ENCODE measurements around the gene CMSS1.

CMSS1 gene

DNA sequence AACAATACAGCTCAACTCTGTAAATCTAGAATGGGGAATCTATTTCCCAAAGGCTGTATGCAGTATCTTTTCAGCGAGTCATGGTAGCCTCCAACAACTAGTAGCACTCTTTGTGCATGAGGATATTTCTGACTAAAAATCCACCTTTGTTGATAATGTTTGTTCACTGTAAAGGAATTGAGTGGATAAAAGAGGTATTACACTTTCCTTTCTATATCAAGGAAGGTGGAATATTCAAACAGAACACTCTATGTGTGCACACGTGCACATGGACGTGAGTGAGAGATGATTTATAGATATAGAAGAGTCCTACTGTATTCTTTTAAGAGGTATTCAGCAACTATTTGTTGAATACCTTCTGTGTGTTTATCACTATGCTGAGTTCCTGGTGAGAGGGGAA lies 68.2 kb downstream of the CMSS1 start:
- no peak for DNase-seq (ENCODE audit: low read depth, low spot score)
- H3K27me3 ChIP-seq (ENCODE audit: insufficient read depth, insufficient read length) = no peaks in the 10 kb centered on the region
- H3K36me3 ChIP-seq (ENCODE audit: insufficient read depth, insufficient read length, low read length) = no peaks in the 10 kb centered on the region
- H3K9me3 ChIP-seq (ENCODE audit: insufficient read depth, low read length) = no peaks in the 10 kb centered on the region
- no peak overlapping the region for H3K4me3 ChIP-seq (ENCODE audit: insufficient read length, low read depth)
- no peak for TF ChIP-seq SUZ12 (IDR thresholded peaks at IDR 0.05; ENCODE audit: extremely low read depth, insufficient read depth, insufficient read length)
- TF ChIP-seq ZNF274 (IDR thresholded peaks at IDR 0.05; ENCODE audit: low read depth, low read length) = no peak
- TF ChIP-seq YY1 (IDR thresholded peaks at IDR 0.05; ENCODE audit: insufficient read depth, insufficient read length) = no peak
- no peaks in the 10 kb centered on the region for H3K4me1 ChIP-seq (ENCODE audit: insufficient read depth, insufficient read length)
- H3K9ac ChIP-seq (ENCODE audit: insufficient read length, low read depth) = no peak overlapping the region

DNA sequence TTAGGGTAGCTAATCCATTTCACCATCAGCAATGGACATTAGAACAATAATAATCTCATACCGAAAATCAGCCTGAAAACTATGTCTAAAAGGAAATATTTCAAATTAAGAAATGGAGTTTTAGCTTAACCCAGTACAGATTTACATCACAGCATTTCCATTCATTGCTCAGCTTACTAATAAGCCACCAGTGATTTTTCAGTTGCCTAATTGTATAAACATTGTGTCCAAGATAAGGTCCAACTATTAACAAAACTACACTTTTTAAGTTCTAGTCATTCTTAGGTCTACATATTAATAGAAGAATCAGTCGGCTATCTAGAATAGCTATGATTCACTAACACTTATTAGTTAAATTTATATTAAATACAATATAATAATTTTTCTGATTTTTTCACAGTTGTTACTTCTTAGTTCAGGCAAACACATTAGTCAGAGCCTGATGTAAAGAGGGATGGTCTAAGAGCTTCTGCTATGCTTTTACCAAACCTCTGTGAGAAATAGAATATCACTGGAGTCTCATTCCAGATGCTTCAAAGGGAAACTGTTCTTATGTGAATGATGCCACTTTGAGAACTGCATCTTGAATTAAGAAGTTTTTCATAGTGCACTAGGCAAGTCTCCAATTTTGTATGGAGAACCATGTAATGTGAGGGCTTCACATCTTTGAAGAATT lies 74.1 kb downstream of the CMSS1 start:
- DNase-seq (ENCODE audit: low read depth, low spot score) = no peak
- no peaks in the 10 kb centered on the region for H3K4me1 ChIP-seq (ENCODE audit: insufficient read depth, insufficient read length)
- no peaks in the 10 kb centered on the region for H3K27me3 ChIP-seq (ENCODE audit: insufficient read depth, insufficient read length)
- TF ChIP-seq SUZ12 (IDR thresholded peaks at IDR 0.05; ENCODE audit: extremely low read depth, insufficient read depth, insufficient read length) (no peak), ZNF274 (IDR thresholded peaks at IDR 0.05; ENCODE audit: low read depth, low read length) (no peak)
- no peaks in the 10 kb centered on the region for H3K36me3 ChIP-seq (ENCODE audit: insufficient read depth, insufficient read length, low read length)
- no peak overlapping the region for H3K4me3 ChIP-seq (ENCODE audit: insufficient read length, low read depth)
- no peak overlapping the region for H3K9ac ChIP-seq (ENCODE audit: insufficient read length, low read depth)
- no peaks in the 10 kb centered on the region for H3K9me3 ChIP-seq (ENCODE audit: insufficient read depth, low read length)

DNA sequence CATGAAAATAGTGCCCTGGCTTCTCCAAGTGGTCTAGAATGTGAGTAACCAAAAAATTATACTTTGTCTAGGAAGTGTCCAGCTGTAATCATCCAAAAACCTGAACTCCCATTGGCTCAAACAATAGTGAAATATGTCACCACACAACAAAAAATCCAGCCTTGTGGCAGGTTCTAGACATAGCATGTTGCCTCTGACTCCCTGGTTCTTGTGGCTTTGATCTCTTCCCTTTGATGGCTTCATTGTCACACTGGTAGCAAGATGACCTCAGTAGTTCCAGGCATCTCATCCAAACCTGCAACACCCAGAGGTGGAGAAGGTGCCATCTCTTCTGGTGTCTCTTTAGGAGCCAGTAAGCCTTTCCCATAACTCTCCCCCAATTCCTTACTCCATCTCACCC lies 74.7 kb downstream of the CMSS1 start:
- Histone ChIP-seq H3K4me3 (ENCODE audit: insufficient read length, low read depth) (no peak overlapping the region), H3K4me1 (ENCODE audit: insufficient read depth, insufficient read length) (no peaks in the 10 kb centered on the region), H3K9ac (ENCODE audit: insufficient read length, low read depth) (no peak overlapping the region), H3K27me3 (ENCODE audit: insufficient read depth, insufficient read length) (no peaks in the 10 kb centered on the region), H3K9me3 (ENCODE audit: insufficient read depth, low read length) (no peaks in the 10 kb centered on the region), H3K36me3 (ENCODE audit: insufficient read depth, insufficient read length, low read length) (no peaks in the 10 kb centered on the region)
- no peak for DNase-seq (ENCODE audit: low read depth, low spot score)
- TF ChIP-seq SUZ12 (IDR thresholded peaks at IDR 0.05; ENCODE audit: extremely low read depth, insufficient read depth, insufficient read length) (no peak), ZNF274 (IDR thresholded peaks at IDR 0.05; ENCODE audit: low read depth, low read length) (no peak), YY1 (IDR thresholded peaks at IDR 0.05; ENCODE audit: insufficient read depth, insufficient read length) (no peak)

DNA sequence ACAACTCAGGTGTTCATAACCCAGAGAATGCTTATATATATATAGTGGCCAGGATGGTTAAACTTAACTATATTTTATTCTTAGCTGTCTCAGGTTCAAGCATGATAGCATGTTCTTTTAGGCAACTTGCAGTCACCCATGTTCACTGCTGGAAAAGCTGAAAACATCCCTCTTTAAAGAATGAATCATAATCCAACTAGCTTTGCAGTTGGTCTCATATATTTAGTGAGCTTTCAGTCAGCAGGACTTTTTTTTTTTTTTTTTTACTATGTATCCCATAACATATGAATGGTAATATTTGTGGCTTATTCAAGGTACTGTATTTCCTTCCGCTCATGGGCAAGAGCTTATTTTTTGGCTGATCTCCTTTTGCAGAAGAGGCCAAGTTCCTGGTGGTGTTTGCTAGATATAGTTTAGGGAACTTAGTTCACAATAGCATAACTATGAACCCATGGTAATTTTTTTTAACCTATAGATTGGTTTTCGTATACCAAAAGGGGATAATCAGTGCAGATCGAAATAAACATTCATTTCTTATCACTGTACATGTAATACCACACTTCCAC lies 77.6 kb downstream of the CMSS1 start:
- no peak for TF ChIP-seq ZNF274 (IDR thresholded peaks at IDR 0.05; ENCODE audit: low read depth, low read length)
- TF ChIP-seq SUZ12 (IDR thresholded peaks at IDR 0.05; ENCODE audit: extremely low read depth, insufficient read depth, insufficient read length) = no peak
- no peak for TF ChIP-seq YY1 (IDR thresholded peaks at IDR 0.05; ENCODE audit: insufficient read depth, insufficient read length)
- H3K4me3 ChIP-seq (ENCODE audit: insufficient read length, low read depth) = no peak overlapping the region
- H3K4me1 ChIP-seq (ENCODE audit: insufficient read depth, insufficient read length) = no peaks in the 10 kb centered on the region
- H3K27me3 ChIP-seq (ENCODE audit: insufficient read depth, insufficient read length) = no peaks in the 10 kb centered on the region
- no peak for DNase-seq (ENCODE audit: low read depth, low spot score)
- no peaks in the 10 kb centered on the region for H3K36me3 ChIP-seq (ENCODE audit: insufficient read depth, insufficient read length, low read length)
- H3K9ac ChIP-seq (ENCODE audit: insufficient read length, low read depth) = no peak overlapping the region
- H3K9me3 ChIP-seq (ENCODE audit: insufficient read depth, low read length) = no peaks in the 10 kb centered on the region

DNA sequence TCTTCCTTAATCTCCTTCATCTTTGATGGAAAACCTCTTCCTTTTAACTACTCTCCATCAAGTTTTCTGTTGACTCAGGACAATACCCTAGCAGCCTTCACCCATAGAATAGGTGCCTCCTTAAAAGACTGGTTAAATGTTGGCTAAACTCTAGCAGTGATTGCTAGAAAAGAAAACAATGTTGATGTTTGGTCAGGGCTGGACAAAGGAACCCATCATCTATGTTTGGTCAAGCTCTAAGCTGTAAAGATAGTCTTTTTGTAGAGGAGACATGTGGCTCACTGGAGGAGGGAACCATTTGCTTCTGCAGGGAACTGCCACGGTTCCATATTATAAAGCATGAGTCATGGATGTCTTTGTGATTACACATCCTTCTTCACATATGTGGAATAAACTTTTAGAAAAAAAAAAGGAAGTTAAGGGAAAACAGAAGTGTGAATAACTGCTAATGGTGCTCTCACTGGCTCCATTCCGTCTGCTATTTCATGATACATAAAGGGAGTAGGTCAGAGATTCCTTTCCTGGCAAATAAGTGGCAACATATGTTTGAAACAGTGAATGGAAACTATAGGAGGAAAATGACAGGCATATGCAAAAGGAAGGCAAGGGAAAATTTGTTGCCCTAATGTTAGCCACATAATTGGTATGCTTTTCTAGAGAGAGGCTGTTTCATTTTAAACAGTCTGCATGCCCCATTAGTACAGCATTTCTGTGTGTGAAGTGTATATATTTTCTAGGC lies 78.2 kb downstream of the CMSS1 start:
- Histone ChIP-seq H3K4me1 (ENCODE audit: insufficient read depth, insufficient read length) (no peaks in the 10 kb centered on the region), H3K9me3 (ENCODE audit: insufficient read depth, low read length) (no peaks in the 10 kb centered on the region), H3K27me3 (ENCODE audit: insufficient read depth, insufficient read length) (no peaks in the 10 kb centered on the region), H3K36me3 (ENCODE audit: insufficient read depth, insufficient read length, low read length) (no peaks in the 10 kb centered on the region), H3K9ac (ENCODE audit: insufficient read length, low read depth) (no peak overlapping the region), H3K4me3 (ENCODE audit: insufficient read length, low read depth) (no peak overlapping the region)
- TF ChIP-seq SUZ12 (IDR thresholded peaks at IDR 0.05; ENCODE audit: extremely low read depth, insufficient read depth, insufficient read length) (no peak), ZNF274 (IDR thresholded peaks at IDR 0.05; ENCODE audit: low read depth, low read length) (no peak), YY1 (IDR thresholded peaks at IDR 0.05; ENCODE audit: insufficient read depth, insufficient read length) (no peak)
- no peak for DNase-seq (ENCODE audit: low read depth, low spot score)

DNA sequence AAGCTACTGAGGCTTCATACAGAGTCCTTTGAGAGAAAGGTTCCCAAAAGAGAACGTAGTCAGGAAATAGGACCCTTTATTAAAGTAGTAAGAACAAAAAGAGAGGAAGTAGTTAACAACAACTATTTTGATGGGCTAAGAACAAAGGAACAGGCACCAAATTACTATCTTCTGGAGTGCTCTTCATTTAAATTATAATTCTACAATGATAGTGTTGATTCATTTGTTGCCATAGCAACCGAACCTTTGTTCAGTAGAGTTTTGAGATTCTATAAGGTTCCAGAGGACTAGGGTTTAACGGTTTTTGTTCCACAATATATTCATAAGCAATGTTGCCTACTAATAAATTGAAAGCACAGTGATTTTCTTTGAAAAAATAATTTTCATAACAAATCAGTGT lies 78.8 kb downstream of the CMSS1 start:
- Histone ChIP-seq H3K4me1 (ENCODE audit: insufficient read depth, insufficient read length) (no peaks in the 10 kb centered on the region), H3K4me3 (ENCODE audit: insufficient read length, low read depth) (no peak overlapping the region)
- no peak for DNase-seq (ENCODE audit: low read depth, low spot score)

DNA sequence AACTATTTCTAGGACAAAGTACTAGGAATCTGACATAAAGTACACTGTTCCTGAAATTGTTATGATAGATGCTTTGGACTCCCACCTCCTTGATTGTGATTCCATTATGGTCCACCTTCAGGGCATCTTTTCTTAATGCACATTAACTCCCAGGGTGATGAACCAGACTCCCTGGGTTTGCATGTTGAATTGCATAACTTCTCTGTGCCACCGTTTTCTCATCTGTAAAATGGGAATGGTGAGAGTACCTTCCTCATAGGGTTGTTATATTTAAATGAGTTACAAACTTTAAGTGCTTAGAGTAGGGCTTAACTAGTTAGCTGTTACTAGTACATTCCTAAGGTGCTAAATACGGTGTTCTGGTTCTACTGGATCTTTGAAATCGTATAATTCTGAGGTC lies 81.9 kb downstream of the CMSS1 start:
- Histone ChIP-seq H3K9me3 (ENCODE audit: insufficient read depth, low read length) (no peaks in the 10 kb centered on the region), H3K27me3 (ENCODE audit: insufficient read depth, insufficient read length) (no peaks in the 10 kb centered on the region), H3K4me1 (ENCODE audit: insufficient read depth, insufficient read length) (no peaks in the 10 kb centered on the region), H3K36me3 (ENCODE audit: insufficient read depth, insufficient read length, low read length) (no peaks in the 10 kb centered on the region), H3K9ac (ENCODE audit: insufficient read length, low read depth) (no peak overlapping the region), H3K4me3 (ENCODE audit: insufficient read length, low read depth) (no peak overlapping the region)
- TF ChIP-seq YY1 (IDR thresholded peaks at IDR 0.05; ENCODE audit: insufficient read depth, insufficient read length) (no peak), SUZ12 (IDR thresholded peaks at IDR 0.05; ENCODE audit: extremely low read depth, insufficient read depth, insufficient read length) (no peak), ZNF274 (IDR thresholded peaks at IDR 0.05; ENCODE audit: low read depth, low read length) (no peak)
- DNase-seq (ENCODE audit: low read depth, low spot score) = no peak

More for the DNA sequence above, 78.8 kb downstream of the CMSS1 start:
- no peaks in the 10 kb centered on the region for H3K36me3 ChIP-seq (ENCODE audit: insufficient read depth, insufficient read length, low read length)
- no peaks in the 10 kb centered on the region for H3K27me3 ChIP-seq (ENCODE audit: insufficient read depth, insufficient read length)
- no peak for TF ChIP-seq SUZ12 (IDR thresholded peaks at IDR 0.05; ENCODE audit: extremely low read depth, insufficient read depth, insufficient read length)
- TF ChIP-seq YY1 (IDR thresholded peaks at IDR 0.05; ENCODE audit: insufficient read depth, insufficient read length) = no peak
- no peak for TF ChIP-seq ZNF274 (IDR thresholded peaks at IDR 0.05; ENCODE audit: low read depth, low read length)
- no peak overlapping the region for H3K9ac ChIP-seq (ENCODE audit: insufficient read length, low read depth)
- H3K9me3 ChIP-seq (ENCODE audit: insufficient read depth, low read length) = no peaks in the 10 kb centered on the region
